Measurements from ENCODE around the gene ERAL1. TPM values are rescaled to one million over a fixed set of nuclear protein-coding genes. Genes with fewer than 3 reads are reported as not detected.

The ERAL1 gene
- total and polyA plus RNA-seq, 2 of the 4 experiments (the other 2 are of a cell fraction) = 34.1 to 62.3 TPM

- Histone ChIP-seq H3K18ac (ENCODE audit: low read depth, low read length) (no peak overlapping the region), H3K27ac (ENCODE audit: insufficient read depth, low read length) (no peak overlapping the region), H3K27me3 (ENCODE audit: control insufficient read depth, insufficient read depth, low read length) (no peaks in the 10 kb centered on the region), H3K36me3 (ENCODE audit: control insufficient read depth, insufficient read depth, low read length) (no peaks in the 10 kb centered on the region), H3K56ac (ENCODE audit: extremely low read depth, insufficient read depth, low read length) (no peak overlapping the region), H3K9me3 (ENCODE audit: control insufficient read depth, insufficient read depth, low read length) (no peaks in the 10 kb centered on the region), H3K4ac (ENCODE audit: low read depth, low read length) (no peak overlapping the region), H3K4me2 (ENCODE audit: low read depth, low read length) (no peak overlapping the region), H2BK20ac (ENCODE audit: low read depth, low read length) (no peak overlapping the region), H2AK5ac (ENCODE audit: low read depth, low read length) (no peak overlapping the region), H2BK120ac (ENCODE audit: low read depth, low read length) (no peak overlapping the region), H4K91ac (ENCODE audit: insufficient read depth, low read depth, low read length) (no peak overlapping the region), H2BK15ac (ENCODE audit: low read depth, low read length) (no peak overlapping the region), H2AFZ (replicated peaks; ENCODE audit: low read length, poor library complexity) (no peak overlapping the region), H2BK5ac (ENCODE audit: low read depth, low read length, poor library complexity, severe bottlenecking) (no peak overlapping the region), H3K23ac (ENCODE audit: low read depth, low read length) (no peak overlapping the region), H3K9ac (ENCODE audit: low read depth, low read length) (no peak overlapping the region), H3K9me1 (ENCODE audit: insufficient read depth, low read length) (peaks cover 3% of the 10 kb centered on the region; the same call in 1 of the 2 replicates), H4K5ac (ENCODE audit: low read depth, low read length) (no peak overlapping the region), H3K14ac (replicated peaks; ENCODE audit: low read depth, low read length) (no peak overlapping the region), H3K79me1 (ENCODE audit: low read depth in 1 of 2, low read length in 2 of 2) (peaks cover 19 to 47% of the 10 kb centered on the region in 2 experiments), H3K4me1 (ENCODE audit: control insufficient read depth, insufficient read depth, low read length) (no peaks in the 10 kb centered on the region; the same call in 1 of the 2 replicates), H3K4me3 (ENCODE audit: insufficient read depth, low read depth, low read length) (no peak overlapping the region), H4K20me1 (ENCODE audit: insufficient read depth, low read length) (peaks cover 19% of the 10 kb centered on the region; the same call in 1 of the 2 replicates), H2AK9ac (replicated peaks; ENCODE audit: low read depth, low read length, poor library complexity) (no peak overlapping the region), H4K8ac (ENCODE audit: low read depth in 2 of 2, low read length in 2 of 2) (no peak overlapping the region)
- CTCF ChIA-PET = interaction anchor here (0.6 kb wide), 1 partner anchor 925 kb away, joined by 5 read pairs; no protein-coding TSS in a partner anchor
- in situ Hi-C loops (cut with MboI; ENCODE audit: low sequenced_read_pairs) (no loop called here), dilution Hi-C loops (cut with HindIII; ENCODE audit: low sequenced_read_pairs, unreplicated experiment) (no loop called here), intact Hi-C loops (cut with micrococcal nuclease) (loop anchor here (10.0 kb wide), 1 partner anchor 54 kb away; no protein-coding TSS in a partner anchor)
- 67% methylated on average over 1 of the region's 3 CpGs; no CpG with 5 or more reads in 1 of the 2 experiments for WGBS, 2 experiments (ENCODE audit: extremely low coverage in 2 of 2, insufficient read length in 1 of 2)
- no peak for ATAC-seq (ENCODE audit: low read depth)
- BruUV-seq (replicated peaks) = no TSS peak
- TF ChIP-seq ELK1 (IDR thresholded peaks at IDR 0.05; ENCODE audit: borderline replicate concordance, low read depth, low read length) (no peak), POLR2A (IDR thresholded peaks at IDR 0.05; ENCODE audit: low read depth, low read length) (no peak), MAFK (IDR thresholded peaks at IDR 0.05; ENCODE audit: low read depth, low read length) (no peak), NFE2L2 (IDR thresholded peaks at IDR 0.05; ENCODE audit: low read depth, low read length) (no peak), MAZ (IDR thresholded peaks at IDR 0.05; ENCODE audit: borderline replicate concordance, low read depth, low read length) (no peak), CHD1 (IDR thresholded peaks at IDR 0.05; ENCODE audit: low read depth, low read length) (no peak), RAD21 (IDR thresholded peaks at IDR 0.05; ENCODE audit: low read length) (no peak)
- TF ChIP-seq, protein P1, sequence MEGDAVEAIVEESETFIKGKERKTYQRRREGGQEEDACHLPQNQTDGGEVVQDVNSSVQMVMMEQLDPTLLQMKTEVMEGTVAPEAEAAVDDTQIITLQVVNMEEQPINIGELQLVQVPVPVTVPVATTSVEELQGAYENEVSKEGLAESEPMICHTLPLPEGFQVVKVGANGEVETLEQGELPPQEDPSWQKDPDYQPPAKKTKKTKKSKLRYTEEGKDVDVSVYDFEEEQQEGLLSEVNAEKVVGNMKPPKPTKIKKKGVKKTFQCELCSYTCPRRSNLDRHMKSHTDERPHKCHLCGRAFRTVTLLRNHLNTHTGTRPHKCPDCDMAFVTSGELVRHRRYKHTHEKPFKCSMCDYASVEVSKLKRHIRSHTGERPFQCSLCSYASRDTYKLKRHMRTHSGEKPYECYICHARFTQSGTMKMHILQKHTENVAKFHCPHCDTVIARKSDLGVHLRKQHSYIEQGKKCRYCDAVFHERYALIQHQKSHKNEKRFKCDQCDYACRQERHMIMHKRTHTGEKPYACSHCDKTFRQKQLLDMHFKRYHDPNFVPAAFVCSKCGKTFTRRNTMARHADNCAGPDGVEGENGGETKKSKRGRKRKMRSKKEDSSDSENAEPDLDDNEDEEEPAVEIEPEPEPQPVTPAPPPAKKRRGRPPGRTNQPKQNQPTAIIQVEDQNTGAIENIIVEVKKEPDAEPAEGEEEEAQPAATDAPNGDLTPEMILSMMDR (conservative IDR thresholded peaks at IDR 0.05; ENCODE audit: low read depth, low read length) = no peak
- DNase-seq = no peak
- POLR2A ChIA-PET (ENCODE audit: unreplicated experiment) = no interaction called here
Measured at GRCh38 chr17:28818819-28819221, 36.0 kb upstream of the ERAL1 start.
